GM21447 (cell line): ENCODE measurements around the gene GSTM2.
"Not testable (repeated sequence)": the region's sequence is repeated elsewhere in the genome, so short reads cannot be mapped to it uniquely, and the experiment has no call there.

Experiments
- ATAC-seq: cut with Tn5 transposase; IDR thresholded peaks from one replicate; pipeline ENCODE4 v1.9.1; 2021; ENCODE audit not compliant: unreplicated experiment

Gene GSTM2

GRCh38 chr1:109643385-109644230 is 24.2 kb upstream of the GSTM2 start:
- ATAC-seq, result peak; percentile 71

GRCh38 chr1:109644670-109645069 is 23.2 kb upstream of the GSTM2 start:
- ATAC-seq, result no peak

- no peak for ATAC-seq
Measured at GRCh38 chr1:109649491-109649914, 18.4 kb upstream of the GSTM2 start.

- no peak for ATAC-seq
Measured at GRCh38 chr1:109650609-109651008, 17.2 kb upstream of the GSTM2 start.

GRCh38 chr1:109652402-109652801 is 15.5 kb upstream of the GSTM2 start:
- no peak for ATAC-seq

GRCh38 chr1:109653306-109653705 is 14.6 kb upstream of the GSTM2 start:
- no peak for ATAC-seq

GRCh38 chr1:109654519-109654918 is 13.3 kb upstream of the GSTM2 start:
- ATAC-seq, result no peak

GRCh38 chr1:109655615-109656519 is 12.0 kb upstream of the GSTM2 start, which contains the start of gene GSTM4:
Gene GSTM4, plus strand, starts transcription at chr1:109656099. Its CDS starts 291 bp downstream, at chr1:109656390.
- peak; percentile 89 for ATAC-seq

- no peak for ATAC-seq
Measured at GRCh38 chr1:109657395-109657794, 10.5 kb upstream of the GSTM2 start.

- no peak for ATAC-seq
Measured at GRCh38 chr1:109657970-109658369, 9.9 kb upstream of the GSTM2 start.

- no peak for ATAC-seq
Measured at GRCh38 chr1:109658533-109659042, 9.3 kb upstream of the GSTM2 start.

GRCh38 chr1:109659145-109659544 is 8.7 kb upstream of the GSTM2 start:
- ATAC-seq, result no peak

- no peak for ATAC-seq
Measured at GRCh38 chr1:109659997-109660690, 7.7 kb upstream of the GSTM2 start.

GRCh38 chr1:109660691-109661026 is 7.2 kb upstream of the GSTM2 start:
- not testable (repeated sequence) for ATAC-seq

- ATAC-seq, result no peak
Measured at GRCh38 chr1:109661391-109661790, 6.5 kb upstream of the GSTM2 start.

- ATAC-seq, result no peak
Measured at GRCh38 chr1:109664671-109665070, 3.2 kb upstream of the GSTM2 start.

- ATAC-seq, result no peak
Measured at GRCh38 chr1:109668123-109668775, 392 bp downstream of the GSTM2 start.

GRCh38 chr1:109669246-109669948 is 1.5 kb downstream of the GSTM2 start:
- ATAC-seq, result no peak

GRCh38 chr1:109669949-109670302 is 2.1 kb downstream of the GSTM2 start:
- ATAC-seq, result not testable (repeated sequence)

- no peak for ATAC-seq
Measured at GRCh38 chr1:109671067-109671466, 3.2 kb downstream of the GSTM2 start.
